D721Med (cell line): ENCODE results near the gene LPAR1.

Experiments
- DNase-seq: peaks from one replicate; pipeline ENCODE4 v3.0.0; 2011; ENCODE audit warnings: low spot score; ENCODE audit not compliant: insufficient read length
- FAIRE-seq: peaks from 2 replicates; lab custom pipeline; 2011; peaks lifted over from hg19 to GRCh38; lab: Jason Lieb, UNC
- CTCF ChIP-seq: IDR thresholded peaks from 2 replicates; pipeline ENCODE4 v1.5.1; 2012; ENCODE audit warnings: mild to moderate bottlenecking, control low read depth; ENCODE audit not compliant: insufficient read depth; ENCODE audit errors: missing control alignments

The LPAR1 gene

DNA sequence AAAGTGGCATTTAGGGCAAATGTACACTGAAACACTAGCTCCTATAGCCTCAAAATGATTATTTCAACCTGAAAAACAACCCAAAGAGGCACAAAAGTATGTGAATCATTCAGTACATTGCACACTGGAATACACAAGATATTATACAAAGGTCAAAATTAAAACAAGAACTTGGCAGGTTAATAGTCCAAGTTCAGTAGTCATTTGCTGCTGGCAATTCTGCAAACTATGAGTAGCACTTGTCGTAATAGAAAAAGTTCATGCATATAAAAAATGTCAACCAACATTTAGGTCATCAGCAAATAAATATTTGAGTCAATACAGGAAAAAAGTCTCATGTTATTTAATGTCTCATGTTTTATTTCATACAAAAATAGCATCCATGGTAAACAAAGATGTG lies 98.7 kb downstream of the LPAR1 start:
- DNase-seq: no peak
- FAIRE-seq: no peak
- TF ChIP-seq CTCF: no peak

GRCh38 chr9:110939047-110939446 lies 99.2 kb downstream of the LPAR1 start:
- DNase-seq: no peak

DNA sequence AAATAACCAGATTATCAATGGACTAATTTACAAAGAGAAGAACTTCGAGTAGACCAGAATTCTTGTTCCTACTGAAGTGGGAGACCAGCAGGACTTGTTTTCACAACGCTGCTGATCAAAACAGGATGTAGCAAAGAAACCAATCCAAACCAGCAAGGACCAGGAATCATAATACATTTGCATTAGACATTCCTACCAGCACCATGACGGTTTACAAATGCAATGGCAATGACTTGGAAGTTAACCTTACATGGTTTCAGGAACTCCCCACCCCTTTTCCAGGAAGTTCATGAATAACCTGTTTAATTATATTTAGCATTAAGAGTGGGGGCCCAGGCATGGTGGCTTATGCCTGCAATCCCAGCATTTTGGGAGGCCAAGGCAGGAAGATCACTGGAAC lies 100.0 kb downstream of the LPAR1 start:
- DNase-seq (no peak), FAIRE-seq (no peak)
- TF ChIP-seq CTCF: no peak

More at GRCh38 chr9:110939047-110939446, 99.2 kb downstream of the LPAR1 start:
- TF ChIP-seq CTCF: no peak
- no peak for FAIRE-seq

GRCh38 chr9:110936719-110937452 lies 101.4 kb downstream of the LPAR1 start:
- no peak for TF ChIP-seq CTCF
- DNase-seq (no peak), FAIRE-seq (no peak)

GRCh38 chr9:110936237-110936636 lies 102.0 kb downstream of the LPAR1 start:
- no peak for TF ChIP-seq CTCF
- no peak for DNase-seq
- no peak for FAIRE-seq

DNA sequence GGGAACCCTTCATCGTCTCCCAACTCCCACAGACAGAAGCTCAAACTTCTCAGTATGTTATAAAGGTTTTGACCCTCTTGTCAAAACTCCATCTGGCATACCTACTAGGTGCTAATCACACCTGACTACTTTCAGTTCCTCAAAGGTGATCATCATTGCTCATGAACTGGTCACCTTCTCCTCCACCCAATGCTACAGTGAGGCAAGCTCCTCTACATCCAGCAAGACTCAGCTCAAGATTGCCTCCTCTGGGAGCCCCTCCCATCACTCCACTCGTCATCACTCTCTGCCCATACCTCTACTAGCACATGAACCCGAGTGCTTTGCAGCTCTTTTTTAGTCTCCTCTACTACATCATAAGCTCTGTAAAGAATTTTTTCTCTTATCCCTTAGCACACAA lies 102.4 kb downstream of the LPAR1 start:
- TF ChIP-seq CTCF: no peak

DNA sequence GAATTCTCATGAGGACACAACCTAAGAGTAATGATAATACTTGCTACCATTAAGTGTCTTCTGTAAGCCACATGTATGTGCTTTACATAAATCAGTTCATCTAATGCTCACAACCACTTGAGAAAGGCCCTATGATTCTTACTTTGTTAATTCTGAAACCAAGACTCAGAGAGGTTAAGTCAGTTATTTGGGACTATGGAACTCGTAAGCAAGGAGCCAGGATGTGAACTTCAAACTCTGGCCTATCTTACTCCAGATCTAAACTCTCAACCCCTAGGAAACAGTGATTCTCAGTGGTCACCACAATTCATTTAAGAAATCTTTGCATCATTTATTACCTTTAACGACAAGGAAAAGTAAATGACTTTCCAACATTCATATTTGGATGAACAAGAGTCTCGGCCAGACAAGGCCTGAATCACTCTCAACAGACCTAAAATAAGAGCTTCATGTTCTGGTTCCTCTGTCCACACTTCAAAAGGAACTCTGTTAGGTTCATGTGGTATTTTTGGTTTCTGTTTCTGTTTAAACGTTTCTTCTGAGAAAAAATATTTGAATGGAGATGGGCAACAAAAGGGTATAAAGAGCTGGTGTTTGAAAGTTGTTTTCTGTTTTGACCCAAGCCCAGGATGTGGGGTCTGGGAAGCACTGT lies 104.8 kb downstream of the LPAR1 start:
- DNase-seq (no peak), FAIRE-seq (no peak)
- TF ChIP-seq CTCF: no peak

More for the DNA sequence above, 102.4 kb downstream of the LPAR1 start:
- DNase-seq (no peak), FAIRE-seq (no peak)
